ENCODE results near the gene CD68.

The CD68 gene

DNA sequence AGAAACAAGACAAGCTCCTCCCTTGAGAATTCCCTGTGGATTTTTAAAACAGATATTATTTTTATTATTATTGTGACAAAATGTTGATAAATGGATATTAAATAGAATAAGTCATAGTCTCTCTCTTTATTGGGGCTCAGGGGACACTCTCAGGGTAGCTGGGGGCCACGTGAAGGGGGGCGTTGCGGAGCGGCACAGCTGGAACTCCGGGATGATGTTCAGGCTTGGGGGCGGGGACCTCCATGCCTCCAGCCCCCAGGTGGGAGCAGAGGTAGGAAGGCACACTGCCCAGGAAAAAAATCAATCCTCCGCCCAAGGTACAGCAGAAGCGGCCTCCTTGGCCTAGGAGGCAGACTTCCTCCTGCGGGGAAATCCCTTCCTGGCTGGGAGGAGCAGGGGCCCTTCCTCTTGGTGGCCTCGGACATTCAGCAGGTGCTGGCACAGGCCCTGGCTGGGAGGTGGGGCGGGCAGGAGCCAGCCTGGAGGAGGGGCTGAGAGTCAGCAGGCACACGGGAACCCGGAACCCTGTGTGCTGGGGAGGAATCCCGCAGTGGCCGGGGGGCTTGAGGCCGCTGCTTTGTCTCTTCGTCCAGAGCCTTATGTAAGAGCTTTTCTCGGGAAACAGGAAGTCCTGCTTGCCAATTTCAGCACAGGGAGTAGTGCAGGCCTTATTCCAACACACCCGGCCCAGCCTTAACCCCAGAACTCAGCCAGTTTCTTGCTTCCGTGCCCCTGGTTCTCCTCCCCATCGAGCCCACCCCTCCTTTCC, 21.5 kb upstream of the CD68 start:
- TF ChIP-seq, protein P1, sequence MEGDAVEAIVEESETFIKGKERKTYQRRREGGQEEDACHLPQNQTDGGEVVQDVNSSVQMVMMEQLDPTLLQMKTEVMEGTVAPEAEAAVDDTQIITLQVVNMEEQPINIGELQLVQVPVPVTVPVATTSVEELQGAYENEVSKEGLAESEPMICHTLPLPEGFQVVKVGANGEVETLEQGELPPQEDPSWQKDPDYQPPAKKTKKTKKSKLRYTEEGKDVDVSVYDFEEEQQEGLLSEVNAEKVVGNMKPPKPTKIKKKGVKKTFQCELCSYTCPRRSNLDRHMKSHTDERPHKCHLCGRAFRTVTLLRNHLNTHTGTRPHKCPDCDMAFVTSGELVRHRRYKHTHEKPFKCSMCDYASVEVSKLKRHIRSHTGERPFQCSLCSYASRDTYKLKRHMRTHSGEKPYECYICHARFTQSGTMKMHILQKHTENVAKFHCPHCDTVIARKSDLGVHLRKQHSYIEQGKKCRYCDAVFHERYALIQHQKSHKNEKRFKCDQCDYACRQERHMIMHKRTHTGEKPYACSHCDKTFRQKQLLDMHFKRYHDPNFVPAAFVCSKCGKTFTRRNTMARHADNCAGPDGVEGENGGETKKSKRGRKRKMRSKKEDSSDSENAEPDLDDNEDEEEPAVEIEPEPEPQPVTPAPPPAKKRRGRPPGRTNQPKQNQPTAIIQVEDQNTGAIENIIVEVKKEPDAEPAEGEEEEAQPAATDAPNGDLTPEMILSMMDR (IDR thresholded peaks at IDR 0.05; ENCODE audit: insufficient read depth, low read length, poor library complexity, severe bottlenecking) = no peak
- H3K4me3 ChIP-seq (replicated peaks; ENCODE audit: low read depth, low read length) = peak overlapping the region; percentile 41

DNA sequence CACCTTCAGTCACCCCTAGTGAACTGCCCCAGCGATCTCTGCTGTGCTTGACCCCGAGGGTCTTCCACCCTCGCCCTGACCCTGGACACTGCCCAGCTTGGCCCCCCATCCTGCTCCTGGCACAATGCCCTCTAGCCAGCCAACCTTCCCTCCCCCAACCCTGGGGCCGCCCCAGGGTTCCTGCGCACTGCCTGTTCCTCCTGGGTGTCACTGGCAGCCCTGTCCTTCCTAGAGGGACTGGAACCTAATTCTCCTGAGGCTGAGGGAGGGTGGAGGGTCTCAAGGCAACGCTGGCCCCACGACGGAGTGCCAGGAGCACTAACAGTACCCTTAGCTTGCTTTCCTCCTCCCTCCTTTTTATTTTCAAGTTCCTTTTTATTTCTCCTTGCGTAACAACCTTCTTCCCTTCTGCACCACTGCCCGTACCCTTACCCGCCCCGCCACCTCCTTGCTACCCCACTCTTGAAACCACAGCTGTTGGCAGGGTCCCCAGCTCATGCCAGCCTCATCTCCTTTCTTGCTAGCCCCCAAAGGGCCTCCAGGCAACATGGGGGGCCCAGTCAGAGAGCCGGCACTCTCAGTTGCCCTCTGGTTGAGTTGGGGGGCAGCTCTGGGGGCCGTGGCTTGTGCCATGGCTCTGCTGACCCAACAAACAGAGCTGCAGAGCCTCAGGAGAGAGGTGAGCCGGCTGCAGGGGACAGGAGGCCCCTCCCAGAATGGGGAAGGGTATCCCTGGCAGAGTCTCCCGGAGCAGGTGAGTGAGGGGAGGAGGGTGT, 20.7 kb upstream of the CD68 start, which contains the start of gene TNFSF13:
Gene TNFSF13, plus strand, starts transcription at position 207 of the 776 bp plus-strand sequence. Its CDS starts 290 bp downstream, at position 497.
- TF ChIP-seq, protein P1 (IDR thresholded peaks at IDR 0.05; ENCODE audit: insufficient read depth, low read length, poor library complexity, severe bottlenecking) = no peak
- Histone ChIP-seq H3K27me3 (replicated peaks; ENCODE audit: control insufficient read depth, insufficient read depth, low read length) (no peaks in the 10 kb centered on the region), H3K4me3 (replicated peaks; ENCODE audit: low read depth, low read length) (peak within 1 kb of the TSS; percentile 41), H3K36me3 (ENCODE audit: control insufficient read depth, insufficient read depth, low read length) (no peaks in the 10 kb centered on the region; the same call in none of the 2 replicates)
- DNase-seq (ENCODE audit: extremely low read depth, insufficient read length) = no peak

More for the DNA sequence above, 21.5 kb upstream of the CD68 start:
- Histone ChIP-seq H3K27me3 (replicated peaks; ENCODE audit: control insufficient read depth, insufficient read depth, low read length) (no peaks in the 10 kb centered on the region), H3K36me3 (ENCODE audit: control insufficient read depth, insufficient read depth, low read length) (no peaks in the 10 kb centered on the region)
- DNase-seq (ENCODE audit: extremely low read depth, insufficient read length) = peak; percentile 73

DNA sequence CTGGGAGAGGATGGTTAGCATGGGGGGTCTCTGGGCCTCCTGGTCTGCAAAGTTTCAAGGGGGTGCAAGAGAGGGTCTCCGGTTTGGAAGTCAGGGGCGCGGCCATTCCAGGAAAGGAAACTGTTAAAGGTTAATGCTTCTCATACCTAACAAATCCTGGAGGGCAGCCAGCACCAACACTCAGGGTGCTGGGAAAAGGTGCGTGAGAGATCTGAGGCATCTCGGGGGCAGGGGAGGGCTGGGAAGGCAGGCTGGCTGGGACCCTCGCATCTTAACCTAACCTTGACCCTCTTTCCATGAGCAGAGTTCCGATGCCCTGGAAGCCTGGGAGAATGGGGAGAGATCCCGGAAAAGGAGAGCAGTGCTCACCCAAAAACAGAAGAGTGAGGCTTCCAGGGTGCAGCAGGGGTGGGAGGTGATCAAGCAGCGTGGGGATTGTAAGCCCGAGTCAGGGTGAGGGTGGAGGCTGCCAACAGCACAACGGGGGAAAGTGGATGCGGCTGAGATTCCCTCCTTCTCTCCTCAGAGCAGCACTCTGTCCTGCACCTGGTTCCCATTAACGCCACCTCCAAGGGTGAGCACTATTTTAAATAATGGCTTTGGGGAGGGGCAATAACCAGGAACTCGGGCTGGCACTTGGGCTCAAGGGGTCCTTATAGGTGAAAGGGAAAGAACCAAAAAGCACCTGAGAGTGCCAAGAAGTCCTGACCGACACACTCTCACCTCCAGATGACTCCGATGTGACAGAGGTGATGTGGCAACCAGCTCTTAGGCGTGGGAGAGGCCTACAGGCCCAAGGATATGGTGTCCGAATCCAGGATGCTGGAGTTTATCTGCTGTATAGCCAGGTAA, 19.9 kb upstream of the CD68 start:
- TF ChIP-seq, protein P1 (IDR thresholded peaks at IDR 0.05; ENCODE audit: insufficient read depth, low read length, poor library complexity, severe bottlenecking) = no peak
- no peak for DNase-seq (ENCODE audit: extremely low read depth, insufficient read length)
- no peak overlapping the region for H3K4me3 ChIP-seq (replicated peaks; ENCODE audit: low read depth, low read length)
- peaks cover 4% of the 10 kb centered on the region for H3K36me3 ChIP-seq (ENCODE audit: control insufficient read depth, insufficient read depth, low read length)
- H3K27me3 ChIP-seq (replicated peaks; ENCODE audit: control insufficient read depth, insufficient read depth, low read length) = no peaks in the 10 kb centered on the region

DNA sequence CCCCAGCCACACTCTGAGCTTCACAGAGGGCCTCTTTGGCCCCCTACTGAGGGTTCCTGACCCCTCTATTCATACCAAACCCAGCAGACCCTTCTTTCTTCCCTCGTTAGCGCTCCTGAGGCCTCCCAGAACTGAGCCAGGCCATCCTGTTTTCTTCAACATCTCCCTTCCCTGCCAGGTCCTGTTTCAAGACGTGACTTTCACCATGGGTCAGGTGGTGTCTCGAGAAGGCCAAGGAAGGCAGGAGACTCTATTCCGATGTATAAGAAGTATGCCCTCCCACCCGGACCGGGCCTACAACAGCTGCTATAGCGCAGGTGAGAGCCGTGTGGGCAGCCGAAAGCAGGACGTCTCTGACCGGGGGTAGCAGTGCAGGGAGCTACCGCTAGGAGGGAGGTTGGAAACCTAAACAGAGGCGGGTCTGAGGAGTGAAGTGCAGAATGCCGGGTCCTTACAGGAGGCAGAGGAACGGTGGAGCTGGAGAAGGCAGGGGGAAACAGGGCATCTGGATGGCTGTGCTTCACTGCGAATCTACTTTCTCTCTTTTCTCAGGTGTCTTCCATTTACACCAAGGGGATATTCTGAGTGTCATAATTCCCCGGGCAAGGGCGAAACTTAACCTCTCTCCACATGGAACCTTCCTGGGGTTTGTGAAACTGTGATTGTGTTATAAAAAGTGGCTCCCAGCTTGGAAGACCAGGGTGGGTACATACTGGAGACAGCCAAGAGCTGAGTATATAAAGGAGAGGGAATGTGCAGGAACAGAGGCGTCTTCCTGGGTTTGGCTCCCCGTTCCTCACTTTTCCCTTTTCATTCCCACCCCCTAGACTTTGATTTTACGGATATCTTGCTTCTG, 19.0 kb upstream of the CD68 start:
- peaks cover 12% of the 10 kb centered on the region for H3K36me3 ChIP-seq (ENCODE audit: control insufficient read depth, insufficient read depth, low read length)
- TF ChIP-seq, protein P1 (IDR thresholded peaks at IDR 0.05; ENCODE audit: insufficient read depth, low read length, poor library complexity, severe bottlenecking) = peak; percentile 84
- DNase-seq (ENCODE audit: extremely low read depth, insufficient read length) = peak; percentile 58

More for the DNA sequence above, 19.0 kb upstream of the CD68 start:
- Histone ChIP-seq H3K27me3 (replicated peaks; ENCODE audit: control insufficient read depth, insufficient read depth, low read length) (no peaks in the 10 kb centered on the region), H3K4me3 (replicated peaks; ENCODE audit: low read depth, low read length) (peak overlapping the region; percentile 37)
